Smooth muscle cell (in vitro differentiated cells): ENCODE measurements around the gene MARCHF2. TPM values are rescaled to one million over a fixed set of nuclear protein-coding genes. Genes with fewer than 3 reads are reported as not detected.

ENCODE experiments used
- DNase-seq: peaks from one replicate; lab custom pipeline; 2025; ENCODE audit not compliant: unreplicated experiment; lab: John Stamatoyannopoulos, UW
- H2AFZ ChIP-seq: fragments of 200-600 bp; sonication (generic); 2 replicates; pipeline ENCODE4 v1.6.0; 2016; ENCODE audit warnings: antibody characterized with exemption, low read depth, mild to moderate bottlenecking
- H3F3A ChIP-seq: fragments of 200-600 bp; sonication (generic); 2 replicates; pipeline ENCODE4 v1.6.0; 2017; ENCODE audit warnings: antibody characterized with exemption, low read depth
- H3K27ac ChIP-seq: fragments of 200-600 bp; sonication (generic); 2 replicates; pipeline ENCODE4 v1.5.1; 2016; ENCODE audit warnings: low read depth, mild to moderate bottlenecking
- H3K27me3 ChIP-seq: fragments of 200-600 bp; sonication (generic); 2 replicates; pipeline ENCODE4 v1.6.1; 2016; ENCODE audit warnings: low read depth, mild to moderate bottlenecking
- H3K36me3 ChIP-seq: fragments of 200-600 bp; sonication (generic); 2 replicates; pipeline ENCODE4 v1.5.1; 2016; ENCODE audit warnings: low read depth
- H3K4me1 ChIP-seq: fragments of 200-600 bp; sonication (generic); 2 replicates; pipeline ENCODE4 v1.5.1; 2016; ENCODE audit warnings: low read depth
- H3K4me2 ChIP-seq: fragments of 200-600 bp; sonication (generic); 2 replicates; pipeline ENCODE4 v1.6.0; 2016; ENCODE audit warnings: mild to moderate bottlenecking
- H3K4me3 ChIP-seq: fragments of 200-600 bp; sonication (generic); 2 replicates; pipeline ENCODE4 v1.5.1; 2016; ENCODE audit warnings: mild to moderate bottlenecking
- H3K79me2 ChIP-seq: fragments of 200-600 bp; sonication (generic); 2 replicates; pipeline ENCODE4 v1.6.0; 2016; ENCODE audit warnings: low read depth, mild to moderate bottlenecking
- H3K9ac ChIP-seq: fragments of 200-600 bp; sonication (generic); 2 replicates; pipeline ENCODE4 v1.6.0; 2016; ENCODE audit warnings: low read depth
- H3K9me3 ChIP-seq: fragments of 200-600 bp; sonication (generic); replicated peaks from 2 replicates; pipeline ENCODE4 v1.5.1; 2016; ENCODE audit warnings: low read depth
- H4K20me1 ChIP-seq: fragments of 200-600 bp; sonication (generic); 2 replicates; pipeline ENCODE4 v1.6.0; 2016; ENCODE audit warnings: low read depth
- WGBS: methylation state at CpG from one replicate; pipeline ENCODE4 v1.1.7; 2016; ENCODE audit warnings: low lambda C conversion rate; 5-methylcytosine and 5-hydroxymethylcytosine counted together
- polyA plus RNA-seq: library from polyadenylated mRNA; unstranded; fragments of >200 nt; fragmentation: Nextera tagmentation; extraction: Ambion mirVana; gene quantifications from 2 replicates; pipeline ENCODE4 v1.2.1, GENCODE V29; 2016
- total RNA-seq: library from RNA; depleted of rRNA; stranded (reverse); fragments of >200 nt; gene quantifications from 2 replicates; pipeline ENCODE4 v1.2.3, GENCODE V29; 2014
- TF ChIP-seq, protein P1 (sequence below): fragments of 200-600 bp; sonication (generic); IDR thresholded peaks from 2 replicates; pipeline ENCODE4 v1.5.1; 2017; ENCODE audit warnings: borderline replicate concordance, mild to moderate bottlenecking, antibody characterized with exemption; ENCODE audit not compliant: insufficient read depth, poor library complexity, severe bottlenecking

MARCHF2 gene
- total and polyA plus RNA-seq, 2 experiments from 2014 or later = 22.2 to 24.4 TPM

DNA sequence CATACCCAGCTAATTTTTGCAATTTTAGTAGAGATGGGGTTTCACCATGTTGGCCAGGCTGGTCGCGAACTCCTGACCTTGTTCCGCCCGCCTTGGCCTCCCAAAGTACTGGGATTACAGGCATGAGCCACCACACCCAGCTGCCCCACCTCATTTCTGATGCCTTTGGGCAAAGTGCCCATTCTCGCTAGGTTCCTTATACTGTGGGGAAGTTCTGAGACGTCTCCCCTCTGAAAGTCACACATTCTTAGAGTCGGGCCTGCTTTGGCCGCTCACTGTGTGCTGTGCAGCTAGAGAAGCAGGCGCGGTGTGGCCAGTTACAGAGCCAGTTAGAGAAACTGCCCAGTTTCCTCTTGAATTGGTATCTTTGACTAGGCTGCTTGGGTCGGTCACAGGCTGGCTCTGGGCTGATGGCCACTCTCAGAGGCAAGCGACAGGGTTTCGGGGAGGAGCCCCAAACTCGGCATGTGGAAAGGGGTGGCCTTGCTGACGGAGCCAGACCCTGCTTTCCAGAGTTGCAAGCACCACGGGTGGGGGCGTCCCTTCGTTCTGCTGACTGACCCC, 71.3 kb downstream of the MARCHF2 start:
- WGBS = 95% methylated on average over 18 of the region's 18 CpGs
- Histone ChIP-seq H3K27ac (no peak overlapping the region), H3F3A (no peaks in the 10 kb centered on the region), H3K27me3 (no peaks in the 10 kb centered on the region), H3K4me1 (peaks cover 22% of the 10 kb centered on the region), H3K79me2 (peaks cover 38% of the 10 kb centered on the region), H3K9ac (no peak overlapping the region), H3K36me3 (no peaks in the 10 kb centered on the region), H4K20me1 (peaks cover 97% of the 10 kb centered on the region), H2AFZ (no peak overlapping the region), H3K9me3 (no peaks in the 10 kb centered on the region), H3K4me2 (no peak overlapping the region), H3K4me3 (no peak overlapping the region)
- TF ChIP-seq, protein P1, sequence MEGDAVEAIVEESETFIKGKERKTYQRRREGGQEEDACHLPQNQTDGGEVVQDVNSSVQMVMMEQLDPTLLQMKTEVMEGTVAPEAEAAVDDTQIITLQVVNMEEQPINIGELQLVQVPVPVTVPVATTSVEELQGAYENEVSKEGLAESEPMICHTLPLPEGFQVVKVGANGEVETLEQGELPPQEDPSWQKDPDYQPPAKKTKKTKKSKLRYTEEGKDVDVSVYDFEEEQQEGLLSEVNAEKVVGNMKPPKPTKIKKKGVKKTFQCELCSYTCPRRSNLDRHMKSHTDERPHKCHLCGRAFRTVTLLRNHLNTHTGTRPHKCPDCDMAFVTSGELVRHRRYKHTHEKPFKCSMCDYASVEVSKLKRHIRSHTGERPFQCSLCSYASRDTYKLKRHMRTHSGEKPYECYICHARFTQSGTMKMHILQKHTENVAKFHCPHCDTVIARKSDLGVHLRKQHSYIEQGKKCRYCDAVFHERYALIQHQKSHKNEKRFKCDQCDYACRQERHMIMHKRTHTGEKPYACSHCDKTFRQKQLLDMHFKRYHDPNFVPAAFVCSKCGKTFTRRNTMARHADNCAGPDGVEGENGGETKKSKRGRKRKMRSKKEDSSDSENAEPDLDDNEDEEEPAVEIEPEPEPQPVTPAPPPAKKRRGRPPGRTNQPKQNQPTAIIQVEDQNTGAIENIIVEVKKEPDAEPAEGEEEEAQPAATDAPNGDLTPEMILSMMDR = no peak
- no peak for DNase-seq

DNA sequence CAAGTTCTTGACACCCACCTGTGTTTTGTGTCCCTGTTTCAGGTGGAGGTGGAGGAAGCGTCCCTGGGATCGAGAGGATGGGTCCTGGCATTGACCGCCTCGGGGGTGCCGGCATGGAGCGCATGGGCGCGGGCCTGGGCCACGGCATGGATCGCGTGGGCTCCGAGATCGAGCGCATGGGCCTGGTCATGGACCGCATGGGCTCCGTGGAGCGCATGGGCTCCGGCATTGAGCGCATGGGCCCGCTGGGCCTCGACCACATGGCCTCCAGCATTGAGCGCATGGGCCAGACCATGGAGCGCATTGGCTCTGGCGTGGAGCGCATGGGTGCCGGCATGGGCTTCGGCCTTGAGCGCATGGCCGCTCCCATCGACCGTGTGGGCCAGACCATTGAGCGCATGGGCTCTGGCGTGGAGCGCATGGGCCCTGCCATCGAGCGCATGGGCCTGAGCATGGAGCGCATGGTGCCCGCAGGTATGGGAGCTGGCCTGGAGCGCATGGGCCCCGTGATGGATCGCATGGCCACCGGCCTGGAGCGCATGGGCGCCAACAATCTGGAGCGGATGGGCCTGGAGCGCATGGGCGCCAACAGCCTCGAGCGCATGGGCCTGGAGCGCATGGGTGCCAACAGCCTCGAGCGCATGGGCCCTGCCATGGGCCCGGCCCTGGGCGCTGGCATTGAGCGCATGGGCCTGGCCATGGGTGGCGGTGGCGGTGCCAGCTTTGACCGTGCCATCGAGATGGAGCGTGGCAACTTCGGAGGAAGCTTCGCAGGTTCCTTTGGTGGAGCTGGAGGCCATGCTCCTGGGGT, 72.7 kb downstream of the MARCHF2 start:
- Histone ChIP-seq H3K36me3 (no peaks in the 10 kb centered on the region), H3K79me2 (peaks cover 24% of the 10 kb centered on the region), H4K20me1 (peaks cover 84% of the 10 kb centered on the region), H3K9me3 (no peaks in the 10 kb centered on the region), H2AFZ (no peak overlapping the region), H3K27ac (no peak overlapping the region), H3K9ac (no peak overlapping the region), H3K4me1 (peaks cover 22% of the 10 kb centered on the region), H3K4me2 (no peak overlapping the region), H3K27me3 (no peaks in the 10 kb centered on the region), H3F3A (no peaks in the 10 kb centered on the region), H3K4me3 (no peak overlapping the region)
- WGBS = 97% methylated on average over 59 of the region's 62 CpGs
- TF ChIP-seq, protein P1 = no peak
- DNase-seq = no peak

DNA sequence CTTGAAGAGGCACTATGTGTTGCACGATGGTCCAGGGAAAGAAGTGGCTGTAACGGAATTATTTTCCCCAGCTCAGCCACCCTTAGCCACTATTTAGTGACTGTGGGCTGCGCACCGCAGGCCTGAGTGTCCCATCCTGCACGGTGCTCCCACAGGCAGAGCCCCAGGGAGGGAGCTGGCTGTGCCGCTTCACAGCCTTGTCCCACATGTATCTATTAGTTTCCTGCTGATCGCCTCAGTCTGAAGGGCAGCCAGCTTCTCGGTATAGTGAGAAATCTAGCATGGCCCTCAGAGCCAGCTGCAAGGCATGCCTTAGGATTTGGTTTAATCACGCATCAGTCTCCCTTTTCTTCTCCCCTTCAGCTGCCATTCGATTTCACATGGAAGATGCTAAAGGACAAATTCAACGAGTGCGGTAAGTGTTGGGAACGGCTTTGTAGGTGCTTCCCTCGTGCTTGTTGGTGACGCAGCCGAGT, 73.6 kb downstream of the MARCHF2 start:
- H3K27me3 ChIP-seq = no peaks in the 10 kb centered on the region
- H2AFZ ChIP-seq = no peak overlapping the region
- H3K9ac ChIP-seq = no peak overlapping the region
- peaks cover 74% of the 10 kb centered on the region for H4K20me1 ChIP-seq
- no peak overlapping the region for H3K4me2 ChIP-seq
- TF ChIP-seq, protein P1 = no peak
- no peaks in the 10 kb centered on the region for H3K9me3 ChIP-seq
- no peaks in the 10 kb centered on the region for H3F3A ChIP-seq
- no peaks in the 10 kb centered on the region for H3K36me3 ChIP-seq
- H3K4me1 ChIP-seq = peaks cover 22% of the 10 kb centered on the region
- H3K27ac ChIP-seq = no peak overlapping the region
- 96% methylated on average over 16 of the region's 16 CpGs for WGBS
- no peak for DNase-seq
- no peak overlapping the region for H3K4me3 ChIP-seq
- peaks cover 15% of the 10 kb centered on the region for H3K79me2 ChIP-seq
